Testis (tissue), 3 donors: ENCODE measurements around the gene HOXD1. TPM values are rescaled to one million over a fixed set of nuclear protein-coding genes. Genes with fewer than 3 reads are reported as not detected.

ENCODE experiments used
- DNase-seq: peaks from one replicate; pipeline ENCODE4 v3.0.0-alpha.2; 2019
- H3K27ac ChIP-seq, 2 donors: fragments of 200-600 bp; sonication (generic); one replicate each; pipeline ENCODE4 v1.5.1; 2019
- H3K27me3 ChIP-seq: fragments of 200-600 bp; sonication (generic); one replicate; pipeline ENCODE4 v1.5.1; 2019
- H3K36me3 ChIP-seq: fragments of 200-600 bp; sonication (generic); one replicate; pipeline ENCODE4 v1.5.1; 2017; ENCODE audit warnings: low read depth; ENCODE audit errors: missing control alignments
- H3K4me1 ChIP-seq: fragments of 200-600 bp; sonication (generic); one replicate; pipeline ENCODE4 v1.5.1; 2019
- H3K4me3 ChIP-seq, 2 donors: fragments of 200-600 bp; sonication (generic); one replicate each; pipeline ENCODE4 v1.5.1; 2017 to 2019
- H3K9me3 ChIP-seq: fragments of 200-600 bp; sonication (generic); one replicate; pipeline ENCODE4 v1.5.1; 2017
- POLR2A ChIP-seq: fragments of 450-650 bp; IDR thresholded peaks from one replicate; pipeline ENCODE4 v1.6.1; 2017; ENCODE audit warnings: antibody characterized with exemption, mild to moderate bottlenecking, moderate library complexity
- WGBS, 2 donors: methylation state at CpG; one replicate each; pipeline ENCODE4 v1.1.5; 2018; 5-methylcytosine and 5-hydroxymethylcytosine counted together
- intact Hi-C: fragments of 100-400 bp; cut with DNase I; formaldehyde crosslinking; loops from one replicate; pipeline ENCODE4 v1.15.1; 2023; ENCODE audit warnings: low total_unique reads
- polyA plus RNA-seq: library from polyadenylated mRNA; stranded (reverse); fragments of 350-450 nt; fragmentation: Illumina TruSeq; extraction: RNeasy Lipid Tissue Mini Kit (QIAGEN cat#74804); gene quantifications from one replicate; pipeline ENCODE4 v1.2.3, GENCODE V29; 2014; ENCODE audit warnings: low read depth, low replicate concordance; ENCODE audit not compliant: insufficient read depth
- total RNA-seq, 2 donors: library from RNA; depleted of rRNA; stranded (reverse); fragments of >200 nt; gene quantifications; one replicate each; pipeline ENCODE4 v1.2.3, GENCODE V29; 2016
- TF ChIP-seq, protein P1 (sequence below), 3 experiments: fragments of 450-650 bp in 2 of 3; fragments of 200-600 bp in 1 of 3; sonication (generic) in 1 of 3; IDR thresholded peaks; one replicate each; pipeline ENCODE4 v1.5.1; 2016 to 2019; ENCODE audit warnings: antibody characterized with exemption in 3 of 3, mild to moderate bottlenecking in 2 of 3, moderate library complexity in 1 of 3

The HOXD1 gene
- total and polyA plus RNA-seq, 3 donors from 2014 or later, result 1.8 to 7.6 (median 5.5) TPM

DNA sequence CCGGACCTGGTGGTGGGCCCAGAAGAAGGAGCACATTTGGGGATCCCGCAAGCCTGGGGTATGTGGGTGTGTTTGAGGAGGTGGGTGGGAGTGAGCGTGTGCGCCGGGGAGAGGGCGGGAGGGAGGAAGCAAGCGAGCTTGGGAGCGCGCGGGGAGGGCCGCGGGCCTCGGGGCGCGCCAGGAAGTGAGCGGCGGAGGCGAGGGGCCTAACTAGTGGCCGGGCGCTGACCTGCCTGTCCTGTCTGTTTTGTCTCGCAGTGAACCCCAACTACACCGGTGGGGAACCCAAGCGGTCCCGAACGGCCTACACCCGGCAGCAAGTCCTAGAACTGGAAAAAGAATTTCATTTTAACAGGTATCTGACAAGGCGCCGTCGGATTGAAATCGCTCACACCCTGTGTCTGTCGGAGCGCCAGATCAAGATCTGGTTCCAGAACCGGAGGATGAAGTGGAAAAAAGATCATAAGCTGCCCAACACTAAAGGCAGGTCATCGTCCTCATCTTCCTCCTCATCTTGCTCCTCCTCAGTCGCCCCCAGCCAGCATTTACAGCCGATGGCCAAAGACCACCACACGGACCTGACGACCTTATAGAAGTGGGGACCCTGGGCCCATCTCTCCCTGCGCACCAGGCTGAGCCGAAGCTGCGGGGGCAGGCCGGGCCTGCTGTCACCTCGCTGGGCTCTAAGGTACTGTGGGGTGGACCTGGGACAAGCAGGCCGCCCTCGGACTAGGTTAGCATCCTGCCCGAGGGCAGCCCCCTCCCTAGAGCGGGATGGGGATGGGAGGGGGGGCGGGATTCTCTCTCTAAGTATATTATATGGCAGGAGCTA lies 35.9 kb upstream of the HOXD1 start:
- intact Hi-C loops, result no loop called here
- H3K36me3 ChIP-seq, result no peaks in the 10 kb centered on the region
- H3K9me3 ChIP-seq, result no peaks in the 10 kb centered on the region
- no peak for DNase-seq
- WGBS, 2 donors, result 30 to 46% methylated on average over 48 of the region's 48 CpGs
- H3K4me3 ChIP-seq, result peak overlapping the region; percentile 6 to 44
- H3K27ac ChIP-seq, result peak overlapping the region in 1 of 2 donors; percentile 63
- no peaks in the 10 kb centered on the region for H3K27me3 ChIP-seq
- peaks cover 27% of the 10 kb centered on the region for H3K4me1 ChIP-seq
- TF ChIP-seq, protein P1, sequence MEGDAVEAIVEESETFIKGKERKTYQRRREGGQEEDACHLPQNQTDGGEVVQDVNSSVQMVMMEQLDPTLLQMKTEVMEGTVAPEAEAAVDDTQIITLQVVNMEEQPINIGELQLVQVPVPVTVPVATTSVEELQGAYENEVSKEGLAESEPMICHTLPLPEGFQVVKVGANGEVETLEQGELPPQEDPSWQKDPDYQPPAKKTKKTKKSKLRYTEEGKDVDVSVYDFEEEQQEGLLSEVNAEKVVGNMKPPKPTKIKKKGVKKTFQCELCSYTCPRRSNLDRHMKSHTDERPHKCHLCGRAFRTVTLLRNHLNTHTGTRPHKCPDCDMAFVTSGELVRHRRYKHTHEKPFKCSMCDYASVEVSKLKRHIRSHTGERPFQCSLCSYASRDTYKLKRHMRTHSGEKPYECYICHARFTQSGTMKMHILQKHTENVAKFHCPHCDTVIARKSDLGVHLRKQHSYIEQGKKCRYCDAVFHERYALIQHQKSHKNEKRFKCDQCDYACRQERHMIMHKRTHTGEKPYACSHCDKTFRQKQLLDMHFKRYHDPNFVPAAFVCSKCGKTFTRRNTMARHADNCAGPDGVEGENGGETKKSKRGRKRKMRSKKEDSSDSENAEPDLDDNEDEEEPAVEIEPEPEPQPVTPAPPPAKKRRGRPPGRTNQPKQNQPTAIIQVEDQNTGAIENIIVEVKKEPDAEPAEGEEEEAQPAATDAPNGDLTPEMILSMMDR (IDR thresholded peaks at IDR 0.05), result no peak
- no peak for TF ChIP-seq POLR2A

DNA sequence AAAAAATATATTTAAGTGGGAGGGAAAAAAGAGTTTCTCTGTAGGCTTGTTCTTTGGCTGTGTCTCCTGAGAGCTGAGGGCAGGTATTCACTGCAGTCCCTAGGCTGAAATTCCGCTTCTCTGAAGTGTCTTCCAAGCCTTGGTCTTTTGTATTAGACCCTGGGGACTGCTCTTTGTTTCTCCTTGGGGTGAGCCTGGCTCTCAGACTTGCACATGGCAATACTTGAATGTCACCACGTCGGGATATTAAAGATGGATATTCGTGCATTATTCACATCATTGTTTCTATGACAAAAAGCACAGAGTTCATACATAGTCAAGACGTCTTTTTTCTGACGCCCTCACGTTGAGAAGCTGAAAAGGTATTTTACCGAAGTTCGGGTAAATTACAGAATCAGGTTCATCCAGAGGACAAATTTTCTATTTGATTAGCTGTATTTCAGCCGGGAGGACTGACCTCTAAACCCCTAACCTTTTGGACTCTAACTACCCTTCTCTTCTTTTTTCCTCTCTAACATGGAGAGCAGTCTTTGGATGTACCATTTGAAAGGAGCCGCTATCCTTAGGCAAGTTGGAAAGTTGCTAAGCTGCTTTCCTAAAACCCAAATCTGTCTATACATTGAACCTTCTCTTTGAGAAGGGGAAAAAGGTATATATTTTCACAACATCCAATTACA lies 33.8 kb upstream of the HOXD1 start:
- no peaks in the 10 kb centered on the region for H3K27me3 ChIP-seq
- intact Hi-C loops, result no loop called here
- no peaks in the 10 kb centered on the region for H3K9me3 ChIP-seq
- peaks cover 11% of the 10 kb centered on the region for H3K4me1 ChIP-seq
- TF ChIP-seq POLR2A, result no peak
- TF ChIP-seq, protein P1 (IDR thresholded peaks at IDR 0.05), result no peak
- DNase-seq, result no peak
- H3K36me3 ChIP-seq, result no peaks in the 10 kb centered on the region
- H3K27ac ChIP-seq, result no peak overlapping the region
- H3K4me3 ChIP-seq, result no peak overlapping the region
- WGBS, 2 donors, result 80 to 85% methylated on average over 11 of the region's 11 CpGs

DNA sequence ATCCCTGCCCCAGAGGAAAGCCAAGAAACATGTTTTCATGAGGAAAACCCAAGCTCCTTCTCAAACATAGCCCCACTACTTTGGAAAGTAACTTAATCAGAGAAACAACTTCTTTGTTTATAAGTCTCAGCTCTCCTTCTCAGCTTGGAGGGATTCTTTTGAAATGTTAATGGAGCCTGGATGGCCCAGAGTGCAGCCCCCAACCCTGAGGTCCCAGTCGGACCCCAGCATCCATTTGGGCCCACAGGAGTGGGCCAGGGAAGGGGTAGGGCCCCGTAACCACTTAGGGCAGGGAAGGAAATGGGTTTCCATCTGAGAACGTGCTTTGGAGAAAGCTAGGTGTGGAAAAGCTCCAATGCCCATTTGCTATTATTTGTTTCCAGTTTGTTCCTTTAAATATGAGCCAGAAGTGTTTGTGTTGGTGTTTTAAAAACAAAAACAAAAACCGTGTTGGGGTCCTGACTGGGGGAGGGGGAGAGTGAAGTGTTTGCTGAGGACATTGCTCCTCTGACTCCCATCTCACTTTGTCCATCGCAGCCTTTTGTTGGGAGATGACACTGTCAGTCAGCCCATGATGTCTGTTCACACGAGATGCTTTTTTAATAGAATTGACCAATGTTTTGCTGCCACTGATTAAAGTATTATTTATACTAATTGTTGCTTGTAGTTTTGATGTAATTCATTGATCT lies 33.0 kb upstream of the HOXD1 start:
- TF ChIP-seq, protein P1 (IDR thresholded peaks at IDR 0.05), result no peak
- TF ChIP-seq POLR2A, result no peak
- Histone ChIP-seq H3K36me3 (no peaks in the 10 kb centered on the region), H3K27me3 (no peaks in the 10 kb centered on the region), H3K27ac (no peak overlapping the region), H3K4me3 (no peak overlapping the region), H3K4me1 (peaks cover 5% of the 10 kb centered on the region), H3K9me3 (no peaks in the 10 kb centered on the region)
- no peak for DNase-seq
- intact Hi-C loops, result no loop called here
- whole genome bisulfite sequencing, 2 donors, result 60 to 69% methylated on average over 6 of the region's 6 CpGs

DNA sequence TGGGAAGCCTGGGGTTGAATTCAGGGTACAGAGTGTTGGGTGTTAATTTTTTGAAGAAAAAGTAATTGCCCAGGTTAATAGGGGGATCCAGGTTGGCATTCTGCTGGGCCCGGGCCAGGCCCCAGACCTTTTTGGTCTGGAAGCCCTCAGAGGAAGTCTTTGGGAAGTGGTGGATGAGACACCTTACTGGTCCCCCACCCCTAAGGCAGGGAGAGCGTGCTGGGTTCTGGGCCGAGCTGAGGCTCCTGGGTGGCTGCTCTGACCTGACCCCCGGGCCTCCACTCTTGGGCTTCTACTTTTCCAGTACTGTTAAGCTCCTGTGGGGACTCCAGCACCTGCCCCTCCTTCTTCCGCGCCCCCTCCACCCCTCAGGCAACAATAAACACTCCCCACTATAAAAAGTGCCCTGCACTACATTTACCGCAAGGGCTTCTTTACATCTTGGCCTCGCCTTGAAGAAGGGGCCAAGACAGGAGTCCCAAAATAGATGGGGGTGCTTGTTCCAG lies 32.1 kb upstream of the HOXD1 start:
- TF ChIP-seq, protein P1 (IDR thresholded peaks at IDR 0.05), result no peak
- no peak for TF ChIP-seq POLR2A
- Histone ChIP-seq H3K4me3 (peak overlapping the region in 1 of 2 donors; percentile 56), H3K4me1 (peaks cover 5% of the 10 kb centered on the region), H3K27me3 (no peaks in the 10 kb centered on the region), H3K9me3 (no peaks in the 10 kb centered on the region), H3K27ac (no peak overlapping the region), H3K36me3 (no peaks in the 10 kb centered on the region)
- 56 to 67% methylated on average over 8 of the region's 8 CpGs for WGBS, 2 donors
- no peak for DNase-seq
- intact Hi-C loops, result no loop called here
